SK-N-SH (cell line): ENCODE results near the gene ZDHHC11. TPM values are rescaled to one million over a fixed set of nuclear protein-coding genes. Genes with fewer than 3 reads are reported as not detected.

Experiments
- CTCF ChIA-PET: fragments of 300-600, 350-600 bp; formaldehyde crosslinking; extraction: SDS; loops from one replicate; lab custom pipeline; 2021; lab: Yijun Ruan, JAX
- POLR2A ChIA-PET: fragments of 350-600 bp; sonication (Branson Sonifier 250); formaldehyde crosslinking; extraction: SDS; loops from one replicate; lab custom pipeline; 2020; ENCODE audit warnings: antibody characterized with exemption, inconsistent platforms; lab: Yijun Ruan, JAX
- DNase-seq: peaks from one replicate; pipeline ENCODE4 v3.0.0; 2012
- H2AFZ ChIP-seq: fragments of 200-600 bp; sonication (generic); 2 replicates; pipeline ENCODE4 v1.8.1; 2016; ENCODE audit warnings: antibody characterized with exemption, mild to moderate bottlenecking, low read depth
- H3F3A ChIP-seq: fragments of 200-600 bp; sonication (generic); replicated peaks from 2 replicates; pipeline ENCODE3; 2016; ENCODE audit warnings: antibody characterized with exemption, mild to moderate bottlenecking; ENCODE audit not compliant: insufficient read depth
- H3K27ac ChIP-seq, 2 experiments: fragments of 200-500 bp in 1 of 2; fragments of 200-600 bp in 1 of 2; sonication (Bioruptor generic) in 1 of 2; sonication (generic), shearing (Covaris generic) in 1 of 2; 2 replicates each; pipeline versions ENCODE4 v1.5.1 to v1.6.1; 2014 to 2016; ENCODE audit warnings: low read depth in 2 of 2, inconsistent platforms in 1 of 2, low read length in 1 of 2, mild to moderate bottlenecking in 1 of 2, mixed read lengths in 1 of 2
- H3K27me3 ChIP-seq: fragments of 200-600 bp; sonication (generic), shearing (Covaris generic); 2 replicates; pipeline ENCODE4 v1.6.1; 2016; ENCODE audit warnings: mixed run types; ENCODE audit not compliant: insufficient read depth
- H3K36me3 ChIP-seq, 2 experiments: fragments of 200-500 bp in 1 of 2; fragments of 200-600 bp in 1 of 2; sonication (Bioruptor generic) in 1 of 2; sonication (generic) in 1 of 2; replicated peaks in 1 of 2; 2 replicates each; pipeline versions ENCODE3 to v1.5.1; 2014 to 2016; ENCODE audit warnings: low read length in 1 of 2, mild to moderate bottlenecking in 1 of 2; ENCODE audit not compliant: insufficient read depth in 2 of 2, control insufficient read depth in 1 of 2
- H3K4me1 ChIP-seq, 2 experiments: fragments of 200-500 bp in 1 of 2; fragments of 200-600 bp in 1 of 2; sonication (Bioruptor generic) in 1 of 2; sonication (generic), shearing (Covaris generic) in 1 of 2; 2 replicates each; pipeline versions ENCODE4 v1.5.1 to v1.6.1; 2014 to 2016; ENCODE audit warnings: low read depth in 1 of 2, low read length in 1 of 2, mixed run types in 1 of 2; ENCODE audit not compliant: insufficient read depth in 2 of 2, control insufficient read depth in 1 of 2
- H3K4me2 ChIP-seq: fragments of 200-600 bp; sonication (generic), shearing (Covaris generic); 2 replicates; pipeline ENCODE4 v1.6.1; 2017; ENCODE audit warnings: mixed run types
- H3K4me3 ChIP-seq, 2 experiments: fragments of 200-500 bp in 1 of 2; fragments of 200-600 bp in 1 of 2; sonication (Bioruptor generic) in 1 of 2; sonication (generic), shearing (Covaris generic) in 1 of 2; 2 replicates each; pipeline versions ENCODE4 v1.5.1 to v1.8.1; 2014 to 2016; ENCODE audit warnings: low read depth in 2 of 2, inconsistent platforms in 1 of 2, low read length in 1 of 2, mild to moderate bottlenecking in 1 of 2, mixed read lengths in 1 of 2, moderate library complexity in 1 of 2
- H3K79me2 ChIP-seq: fragments of 200-600 bp; sonication (generic); 2 replicates; pipeline ENCODE4 v1.8.1; 2017; ENCODE audit warnings: mild to moderate bottlenecking; ENCODE audit not compliant: insufficient read depth
- H3K9ac ChIP-seq: fragments of 200-600 bp; sonication (generic); 2 replicates; pipeline ENCODE4 v1.6.1; 2017; ENCODE audit warnings: mixed run types
- H3K9me2 ChIP-seq: fragments of 200-600 bp; sonication (generic); 2 replicates; pipeline ENCODE4 v1.6.1; 2017; ENCODE audit warnings: mixed run types
- H3K9me3 ChIP-seq: fragments of 200-600 bp; sonication (generic); 2 replicates; pipeline ENCODE4 v1.6.1; 2017; ENCODE audit warnings: mixed run types, mild to moderate bottlenecking, moderate library complexity
- H4K20me1 ChIP-seq: fragments of 200-600 bp; sonication (generic); 2 replicates; pipeline ENCODE4 v1.6.1; 2017; ENCODE audit warnings: mild to moderate bottlenecking, mixed run types; ENCODE audit not compliant: insufficient read depth
- ELF1 ChIP-seq: IDR thresholded peaks from 2 replicates; pipeline ENCODE4 v1.4.0; 2012
- EP300 ChIP-seq, 2 experiments: IDR thresholded peaks; 2 replicates each; pipeline versions ENCODE4 v1.4.0 to v1.6.1; 2012; ENCODE audit warnings: borderline replicate concordance in 1 of 2, low read depth in 1 of 2, low read length in 1 of 2
- EZH2phosphoT487 ChIP-seq: fragments of 200-600 bp; sonication (generic); IDR thresholded peaks from 2 replicates; pipeline ENCODE4 v1.6.1; 2017; ENCODE audit warnings: low read depth, mixed run types, mild to moderate bottlenecking, antibody characterized with exemption, moderate library complexity, borderline replicate concordance
- FOXJ3 ChIP-seq: sonication (generic); formaldehyde crosslinking; IDR thresholded peaks from 2 replicates; pipeline ENCODE4 v1.5.1; 2020; ENCODE audit warnings: mild to moderate bottlenecking, missing genetic modification reagents
- FOXM1 ChIP-seq: IDR thresholded peaks from 2 replicates; pipeline ENCODE4 v1.4.0; 2012; ENCODE audit warnings: low read depth, mild to moderate bottlenecking
- JUND ChIP-seq: IDR thresholded peaks from 2 replicates; pipeline ENCODE4 v1.4.0; 2012
- MXI1 ChIP-seq: IDR thresholded peaks from 2 replicates; pipeline ENCODE4 v1.6.1; 2012; ENCODE audit warnings: mild to moderate bottlenecking, low read depth, low read length, improper control_type of control experiment
- NFIC ChIP-seq: IDR thresholded peaks from 2 replicates; pipeline ENCODE4 v1.4.0; 2012; ENCODE audit warnings: borderline replicate concordance
- RAD21 ChIP-seq: IDR thresholded peaks from 2 replicates; pipeline ENCODE4 v1.6.1; 2012; ENCODE audit warnings: mild to moderate bottlenecking, low read length
- RCOR1 ChIP-seq: fragments of 150-350 bp; IDR thresholded peaks from 2 replicates; pipeline ENCODE4 v1.6.1; 2017; ENCODE audit warnings: antibody characterized with exemption, low read length
- RXRA ChIP-seq: IDR thresholded peaks from 2 replicates; pipeline ENCODE4 v1.4.0; 2012; ENCODE audit warnings: low read depth, mild to moderate bottlenecking, borderline replicate concordance
- TAF1 ChIP-seq: IDR thresholded peaks from 2 replicates; pipeline ENCODE4 v1.6.1; 2012; ENCODE audit warnings: low read depth, mild to moderate bottlenecking, low read length, moderate library complexity, borderline replicate concordance
- WGBS: methylation state at CpG from one replicate; pipeline ENCODE4 v1.1.6; 2017; ENCODE audit warnings: low lambda C conversion rate; 5-methylcytosine and 5-hydroxymethylcytosine counted together
- polyA plus RNA-seq, 3 experiments: library from polyadenylated mRNA; depleted of rRNA; stranded (reverse); fragments of >200 nt; gene quantifications; 2 replicates each; pipeline ENCODE4 v1.2.3, GENCODE V29; 2012
- TF ChIP-seq, protein P1 (sequence below): IDR thresholded peaks from 2 replicates; pipeline ENCODE4 v1.4.0; 2012; ENCODE audit warnings: low read depth, borderline replicate concordance
- TF ChIP-seq, protein P2 (sequence below): fragments of 150-350 bp; IDR thresholded peaks from 2 replicates; pipeline ENCODE4 v1.6.1; 2017; ENCODE audit warnings: antibody characterized with exemption, low read length, low read depth, borderline replicate concordance
- TF ChIP-seq, protein P3 (sequence below): fragments of 200-600 bp; sonication (generic); IDR thresholded peaks from 2 replicates; pipeline ENCODE4 v1.6.1; 2017; ENCODE audit warnings: antibody characterized with exemption, mild to moderate bottlenecking, moderate library complexity

ZDHHC11 gene
- polyA plus RNA-seq, 1 of the 3 experiments (the other 2 are of a cell fraction), result 0.76 TPM

DNA sequence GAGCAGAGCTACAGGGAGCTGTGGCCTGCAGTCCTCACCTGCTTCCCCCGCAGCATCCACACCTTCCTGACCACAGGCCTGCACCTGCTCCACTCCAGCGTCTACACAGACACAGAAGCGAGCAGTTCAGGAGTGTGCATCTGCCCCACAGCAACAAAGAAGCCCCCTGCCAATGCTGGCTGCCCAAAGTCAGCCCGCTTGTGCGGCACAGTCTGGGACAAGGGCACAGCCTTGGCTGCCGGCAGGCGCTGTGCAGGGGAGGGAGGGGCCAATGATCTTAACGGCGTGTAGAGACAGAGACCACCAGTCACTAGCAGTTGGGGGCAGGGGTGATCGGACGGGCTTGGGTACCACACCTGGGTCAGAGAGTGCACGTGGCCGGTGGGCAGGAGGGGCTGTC, 35.2 kb upstream of the ZDHHC11 start:
- Histone ChIP-seq H3K4me3 (no peak overlapping the region), H3K9ac (no peak overlapping the region), H3K9me3 (no peaks in the 10 kb centered on the region), H3K27ac (no peak overlapping the region), H3K79me2 (peaks cover 90% of the 10 kb centered on the region), H3F3A (peaks cover 5% of the 10 kb centered on the region), H3K4me1 (peaks cover 5 to 10% of the 10 kb centered on the region in 2 experiments; a peak in 2 of 4 replicates), H3K36me3 (peaks cover 76 to 81% of the 10 kb centered on the region in 2 experiments), H4K20me1 (peaks cover 37% of the 10 kb centered on the region), H3K4me2 (no peak overlapping the region), H2AFZ (no peak overlapping the region), H3K27me3 (no peaks in the 10 kb centered on the region), H3K9me2 (no peaks in the 10 kb centered on the region)
- POLR2A ChIA-PET, result no interaction called here
- CTCF ChIA-PET, result interaction anchor here (1.3 to 1.6 kb wide), 2 partner anchors 17 to 215 kb away, joined by 3 to 4 read pairs; no protein-coding TSS in a partner anchor
- WGBS, result 92% methylated on average over 11 of the region's 13 CpGs
- TF ChIP-seq RCOR1 (no peak), EP300 (IDR thresholded peaks at IDR 0.05; ENCODE audit: borderline replicate concordance in 1 of 2, low read depth in 1 of 2, low read length in 1 of 2) (no peak), TAF1 (no peak)
- TF ChIP-seq, protein P1, sequence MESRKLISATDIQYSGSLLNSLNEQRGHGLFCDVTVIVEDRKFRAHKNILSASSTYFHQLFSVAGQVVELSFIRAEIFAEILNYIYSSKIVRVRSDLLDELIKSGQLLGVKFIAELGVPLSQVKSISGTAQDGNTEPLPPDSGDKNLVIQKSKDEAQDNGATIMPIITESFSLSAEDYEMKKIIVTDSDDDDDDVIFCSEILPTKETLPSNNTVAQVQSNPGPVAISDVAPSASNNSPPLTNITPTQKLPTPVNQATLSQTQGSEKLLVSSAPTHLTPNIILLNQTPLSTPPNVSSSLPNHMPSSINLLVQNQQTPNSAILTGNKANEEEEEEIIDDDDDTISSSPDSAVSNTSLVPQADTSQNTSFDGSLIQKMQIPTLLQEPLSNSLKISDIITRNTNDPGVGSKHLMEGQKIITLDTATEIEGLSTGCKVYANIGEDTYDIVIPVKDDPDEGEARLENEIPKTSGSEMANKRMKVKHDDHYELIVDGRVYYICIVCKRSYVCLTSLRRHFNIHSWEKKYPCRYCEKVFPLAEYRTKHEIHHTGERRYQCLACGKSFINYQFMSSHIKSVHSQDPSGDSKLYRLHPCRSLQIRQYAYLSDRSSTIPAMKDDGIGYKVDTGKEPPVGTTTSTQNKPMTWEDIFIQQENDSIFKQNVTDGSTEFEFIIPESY, result no peak
- no peak for DNase-seq

DNA sequence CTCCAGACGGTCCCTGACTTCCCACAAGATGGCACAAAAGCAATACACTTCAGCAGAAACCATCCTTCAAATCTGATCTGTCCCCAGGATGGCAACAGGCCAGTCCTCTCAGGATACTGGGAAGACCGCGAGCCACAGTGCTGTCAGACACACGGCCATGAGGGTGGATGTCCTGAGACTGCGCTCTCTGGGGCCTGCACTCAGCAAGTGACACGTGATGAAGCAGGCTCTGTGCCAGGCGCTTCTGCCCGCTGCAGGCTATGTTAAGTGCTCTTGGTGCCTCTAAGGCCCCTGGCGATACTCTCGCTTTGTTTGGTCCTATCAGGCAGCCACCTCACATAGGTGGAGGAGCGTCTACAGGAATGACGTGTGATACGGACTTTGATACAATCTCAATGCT, 34.7 kb upstream of the ZDHHC11 start:
- H3K27ac ChIP-seq, result no peak overlapping the region
- no peak for DNase-seq
- no peak overlapping the region for H3K9ac ChIP-seq
- TF ChIP-seq RXRA, result no peak
- TF ChIP-seq, protein P1, result no peak
- no peak for TF ChIP-seq EZH2phosphoT487
- TF ChIP-seq, protein P2, sequence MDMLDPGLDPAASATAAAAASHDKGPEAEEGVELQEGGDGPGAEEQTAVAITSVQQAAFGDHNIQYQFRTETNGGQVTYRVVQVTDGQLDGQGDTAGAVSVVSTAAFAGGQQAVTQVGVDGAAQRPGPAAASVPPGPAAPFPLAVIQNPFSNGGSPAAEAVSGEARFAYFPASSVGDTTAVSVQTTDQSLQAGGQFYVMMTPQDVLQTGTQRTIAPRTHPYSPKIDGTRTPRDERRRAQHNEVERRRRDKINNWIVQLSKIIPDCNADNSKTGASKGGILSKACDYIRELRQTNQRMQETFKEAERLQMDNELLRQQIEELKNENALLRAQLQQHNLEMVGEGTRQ, result no peak
- TF ChIP-seq FOXJ3 (CRISPR knock-in tag), result no peak
- TF ChIP-seq, protein P3, sequence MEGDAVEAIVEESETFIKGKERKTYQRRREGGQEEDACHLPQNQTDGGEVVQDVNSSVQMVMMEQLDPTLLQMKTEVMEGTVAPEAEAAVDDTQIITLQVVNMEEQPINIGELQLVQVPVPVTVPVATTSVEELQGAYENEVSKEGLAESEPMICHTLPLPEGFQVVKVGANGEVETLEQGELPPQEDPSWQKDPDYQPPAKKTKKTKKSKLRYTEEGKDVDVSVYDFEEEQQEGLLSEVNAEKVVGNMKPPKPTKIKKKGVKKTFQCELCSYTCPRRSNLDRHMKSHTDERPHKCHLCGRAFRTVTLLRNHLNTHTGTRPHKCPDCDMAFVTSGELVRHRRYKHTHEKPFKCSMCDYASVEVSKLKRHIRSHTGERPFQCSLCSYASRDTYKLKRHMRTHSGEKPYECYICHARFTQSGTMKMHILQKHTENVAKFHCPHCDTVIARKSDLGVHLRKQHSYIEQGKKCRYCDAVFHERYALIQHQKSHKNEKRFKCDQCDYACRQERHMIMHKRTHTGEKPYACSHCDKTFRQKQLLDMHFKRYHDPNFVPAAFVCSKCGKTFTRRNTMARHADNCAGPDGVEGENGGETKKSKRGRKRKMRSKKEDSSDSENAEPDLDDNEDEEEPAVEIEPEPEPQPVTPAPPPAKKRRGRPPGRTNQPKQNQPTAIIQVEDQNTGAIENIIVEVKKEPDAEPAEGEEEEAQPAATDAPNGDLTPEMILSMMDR, result no peak
- TF ChIP-seq FOXM1, result no peak
- no peak for TF ChIP-seq NFIC
- TF ChIP-seq ELF1, result no peak
- TF ChIP-seq MXI1, result no peak
- TF ChIP-seq RAD21, result no peak
- TF ChIP-seq JUND, result no peak
- no peak overlapping the region for H3K4me2 ChIP-seq
- peaks cover 74 to 84% of the 10 kb centered on the region in 2 experiments for H3K36me3 ChIP-seq
- peaks cover 2 to 5% of the 10 kb centered on the region in 2 experiments; a peak in 2 of 4 replicates for H3K4me1 ChIP-seq
- no peaks in the 10 kb centered on the region for H3K27me3 ChIP-seq
- H3K9me3 ChIP-seq, result no peaks in the 10 kb centered on the region
- H3K4me3 ChIP-seq, result no peak overlapping the region
- no peak overlapping the region for H2AFZ ChIP-seq
- CTCF ChIA-PET, result no interaction called here
- WGBS, result 98% methylated on average over 7 of the region's 13 CpGs
- no peaks in the 10 kb centered on the region for H3K9me2 ChIP-seq
- peaks cover 37% of the 10 kb centered on the region for H4K20me1 ChIP-seq
- H3F3A ChIP-seq, result peaks cover 5% of the 10 kb centered on the region
- POLR2A ChIA-PET, result no interaction called here
- H3K79me2 ChIP-seq, result peaks cover 90% of the 10 kb centered on the region
